Thyroid gland (tissue), 4 donors: ENCODE results near the gene DLX2. TPM values are rescaled to one million over a fixed set of nuclear protein-coding genes. Genes with fewer than 3 reads are reported as not detected.
A peak's percentile ranks its signal among the peaks of the same experiment; 100 is the strongest.

Experiments
- DNase-seq, 2 donors: peaks; one replicate each; pipeline ENCODE4 v3.0.0-alpha.2; 2019
- H3K27ac ChIP-seq, 3 donors: fragments of 200-600 bp; sonication (generic); 1 replicate in 2 of 3; 2 replicates in 1 of 3; pipeline ENCODE4 v1.5.1; 2016 to 2019; ENCODE audit warnings: mild to moderate bottlenecking in 1 of 3, moderate library complexity in 1 of 3
- H3K27me3 ChIP-seq: fragments of 200-600 bp; sonication (generic); one replicate; pipeline ENCODE4 v1.5.1; 2019
- H3K36me3 ChIP-seq, 2 donors: fragments of 200-600 bp; sonication (generic); one replicate each; pipeline ENCODE4 v1.5.1; 2016 to 2019
- H3K4me1 ChIP-seq, 2 donors: fragments of 200-600 bp; sonication (generic); one replicate each; pipeline ENCODE4 v1.5.1; 2017 to 2019
- H3K4me3 ChIP-seq, 3 donors: fragments of 200-600 bp; sonication (generic); replicated peaks in 1 of 3; 1 replicate in 2 of 3; 2 replicates in 1 of 3; pipeline ENCODE4 v1.5.1; 2016; ENCODE audit warnings: mild to moderate bottlenecking in 1 of 3
- H3K9me3 ChIP-seq: fragments of 200-600 bp; sonication (generic); one replicate; pipeline ENCODE4 v1.5.1; 2017
- CTCF ChIP-seq, 6 experiments: fragments of 200-600 bp in 3 of 6; fragments of 450-650 bp in 3 of 6; sonication (generic) in 3 of 6; IDR thresholded peaks; one replicate each; pipeline ENCODE4 v1.5.1; 2016 to 2019; ENCODE audit warnings: antibody characterized with exemption in 6 of 6, mild to moderate bottlenecking in 2 of 6, inconsistent platforms in 1 of 6, moderate library complexity in 1 of 6
- POLR2A ChIP-seq, 2 donors: fragments of 450-650 bp; IDR thresholded peaks; one replicate each; pipeline ENCODE4 v1.6.1; 2017; ENCODE audit warnings: antibody characterized with exemption in 2 of 2, mild to moderate bottlenecking in 2 of 2, moderate library complexity in 1 of 2
- WGBS, 2 donors: methylation state at CpG; one replicate each; pipeline ENCODE4 v1.1.5; 2017; 5-methylcytosine and 5-hydroxymethylcytosine counted together
- intact Hi-C: fragments of 100-400 bp; cut with DNase I; formaldehyde crosslinking; loops from one replicate; pipeline ENCODE4 v1.15.1; 2023
- total RNA-seq, 4 donors: library from RNA; depleted of rRNA; stranded (reverse); fragments of >200 nt; gene quantifications; one replicate each; pipeline ENCODE4 v1.2.3, GENCODE V29; 2016

DLX2 gene
- total RNA-seq, 4 donors from 2014 or later: 0.25 to 0.78 (median 0.40) TPM; not detected in 1

GRCh38 chr2:172098650-172099471 lies 3.8 kb downstream of the DLX2 start:
- Histone ChIP-seq H3K4me3 (peak overlapping the region in 1 of 3 donors; percentile 16), H3K27ac (no peak overlapping the region), H3K4me1 (peaks cover 30 to 86% of the 10 kb centered on the region in 2 donors), H3K27me3 (peaks cover 86% of the 10 kb centered on the region), H3K9me3 (no peaks in the 10 kb centered on the region), H3K36me3 (no peaks in the 10 kb centered on the region)
- 8 to 10% methylated on average over 24 to 44 of the region's 61 CpGs for WGBS, 2 donors
- peak in 1 of 2 donors; percentile 39 for DNase-seq
- no peak for TF ChIP-seq CTCF (IDR thresholded peaks at IDR 0.05)
- intact Hi-C loops: no loop called here

GRCh38 chr2:172098287-172098649 lies 4.4 kb downstream of the DLX2 start:
- Histone ChIP-seq H3K36me3 (no peaks in the 10 kb centered on the region), H3K27me3 (peaks cover 92% of the 10 kb centered on the region), H3K27ac (no peak overlapping the region), H3K4me1 (peaks cover 30 to 83% of the 10 kb centered on the region in 2 donors), H3K9me3 (no peaks in the 10 kb centered on the region), H3K4me3 (no peak overlapping the region)
- intact Hi-C loops: no loop called here
- 46 to 71% methylated on average over 1 of the region's 1 CpG for WGBS, 2 donors
- DNase-seq: no peak
- no peak for TF ChIP-seq POLR2A (IDR thresholded peaks at IDR 0.05)
- TF ChIP-seq CTCF (IDR thresholded peaks at IDR 0.05): no peak

- no peak overlapping the region for H3K4me3 ChIP-seq
- WGBS, 2 donors: 29 to 46% methylated on average over 6 to 7 of the region's 9 CpGs
- peak overlapping the region in 1 of 3 donors; percentile 50 for H3K27ac ChIP-seq
- TF ChIP-seq CTCF (IDR thresholded peaks at IDR 0.05): no peak
- TF ChIP-seq POLR2A (IDR thresholded peaks at IDR 0.05): no peak
- H3K27me3 ChIP-seq: peaks cover 94% of the 10 kb centered on the region
- DNase-seq: no peak
- intact Hi-C loops: no loop called here
- H3K36me3 ChIP-seq: no peaks in the 10 kb centered on the region
- H3K4me1 ChIP-seq: peaks cover 28 to 77% of the 10 kb centered on the region in 2 donors
- no peaks in the 10 kb centered on the region for H3K9me3 ChIP-seq
Measured at GRCh38 chr2:172097557-172098131, 5.1 kb downstream of the DLX2 start.

GRCh38 chr2:172096626-172097547 lies 5.8 kb downstream of the DLX2 start:
- H3K27me3 ChIP-seq: peaks cover 94% of the 10 kb centered on the region
- H3K9me3 ChIP-seq: no peaks in the 10 kb centered on the region
- H3K4me1 ChIP-seq: peaks cover 21 to 70% of the 10 kb centered on the region in 2 donors
- H3K4me3 ChIP-seq: peak overlapping the region in 1 of 3 donors; percentile 18
- H3K27ac ChIP-seq: peak overlapping the region in 2 of 3 donors; percentile 41 to 50
- H3K36me3 ChIP-seq: no peaks in the 10 kb centered on the region
- no peak for TF ChIP-seq CTCF (IDR thresholded peaks at IDR 0.05)
- no peak for TF ChIP-seq POLR2A (IDR thresholded peaks at IDR 0.05)
- 5 to 6% methylated on average over 49 of the region's 55 CpGs for WGBS, 2 donors
- DNase-seq: no peak
- intact Hi-C loops: no loop called here
